ENCODE measurements around the gene GIPC2. TPM values are rescaled to one million over a fixed set of nuclear protein-coding genes. Genes with fewer than 3 reads are reported as not detected.

The GIPC2 gene
- total and polyA plus RNA-seq, 2 donors (not counting 3 experiments of a cell fraction or from before 2014, with no cell fraction given): 2.8 to 9.6 TPM

DNA sequence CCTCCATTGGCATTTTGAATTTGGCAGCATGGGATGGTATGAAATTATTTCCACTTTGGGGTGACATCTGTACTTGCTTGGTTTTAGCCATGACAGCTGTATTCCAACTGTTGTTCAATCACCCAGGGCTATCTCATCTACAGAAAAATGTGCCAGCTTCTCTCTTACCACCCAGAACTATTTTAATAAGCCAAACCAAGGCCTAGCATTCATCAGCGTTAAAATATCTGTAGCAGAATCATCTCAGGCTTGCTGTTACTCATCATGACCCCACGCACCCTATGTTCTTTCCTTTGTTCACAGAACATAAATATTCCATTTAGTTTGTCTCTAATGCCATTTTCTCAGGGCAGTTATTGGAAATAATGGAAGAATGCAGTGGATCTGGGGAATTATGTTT, 49.8 kb downstream of the GIPC2 start:
- peak; percentile 86 for DNase-seq (ENCODE audit: low read depth, low spot score)
- ChIA-PET CTCF (interaction anchor here (0.7 to 3.9 kb wide), 6 partner anchors 12 to 49 kb away, joined by 3 to 25 read pairs (median 10); partner anchors contain the start of gene GIPC2), POLR2A (interaction anchor here (0.6 to 3.8 kb wide), 3 partner anchors 10 to 91 kb away, joined by 3 to 35 read pairs (median 5); partner anchors contain the start of gene DNAJB4)
- Histone ChIP-seq H3K9ac (replicated peaks; ENCODE audit: extremely low read depth, insufficient read depth, low read length) (peak overlapping the region; percentile 70), H3K27ac (ENCODE audit: insufficient read depth, low read depth, low read length) (peak overlapping the region; percentile 91), H3K79me2 (ENCODE audit: control insufficient read depth, insufficient read depth, low read length) (no peaks in the 10 kb centered on the region), H3K36me3 (ENCODE audit: control insufficient read depth in 2 of 2, extremely low read depth in 1 of 2, insufficient read depth in 2 of 2, low read length in 2 of 2) (no peaks in the 10 kb centered on the region), H3K9me1 (replicated peaks; ENCODE audit: control insufficient read depth, extremely low read depth, insufficient read depth, low read length) (no peaks in the 10 kb centered on the region), H2AFZ (ENCODE audit: low read depth, low read length) (no peak overlapping the region), H4K20me1 (replicated peaks; ENCODE audit: control insufficient read depth, extremely low read depth, insufficient read depth, low read length) (no peaks in the 10 kb centered on the region), H3K9me3 (replicated peaks; ENCODE audit: control insufficient read depth, insufficient read depth, low read length) (no peaks in the 10 kb centered on the region), H3K4me2 (ENCODE audit: insufficient read depth, low read length) (peak overlapping the region; percentile 74), H3K27me3 (ENCODE audit: control insufficient read depth in 2 of 2, insufficient read depth in 2 of 2, low read length in 2 of 2) (no peaks in the 10 kb centered on the region), H3K4me3 (replicated peaks in 1 of 3; ENCODE audit: insufficient read depth in 1 of 3, low read depth in 1 of 3, low read length in 3 of 3) (no peak overlapping the region), H3K4me1 (ENCODE audit: control insufficient read depth, extremely low read depth, insufficient read depth, low read length) (peaks cover 46% of the 10 kb centered on the region)
- dilution Hi-C loops (cut with MboI; ENCODE audit: extremely low pct_ligation_motif_present, low sequenced_read_pairs) (no loop called here), intact Hi-C loops (cut with micrococcal nuclease) (no loop called here)
- BruUV-seq (replicated peaks): no TSS peak
- peak; percentile 44 for TF ChIP-seq POLR2AphosphoS5 (IDR thresholded peaks at IDR 0.05; ENCODE audit: insufficient read depth, low read depth, low read length)
- TF ChIP-seq, protein P1, sequence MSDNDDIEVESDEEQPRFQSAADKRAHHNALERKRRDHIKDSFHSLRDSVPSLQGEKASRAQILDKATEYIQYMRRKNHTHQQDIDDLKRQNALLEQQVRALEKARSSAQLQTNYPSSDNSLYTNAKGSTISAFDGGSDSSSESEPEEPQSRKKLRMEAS (IDR thresholded peaks at IDR 0.05; ENCODE audit: insufficient read depth, insufficient read length): no peak
- peak; percentile 84 for TF ChIP-seq GATA2 (IDR thresholded peaks at IDR 0.05; ENCODE audit: insufficient read depth, insufficient read length, low read depth, low read length)
- peak; percentile 54 for TF ChIP-seq JUN (IDR thresholded peaks at IDR 0.05; ENCODE audit: borderline replicate concordance, insufficient read depth, insufficient read length, low read depth)
- no peak for TF ChIP-seq CTCF (IDR thresholded peaks at IDR 0.05; ENCODE audit: extremely low read depth in 1 of 2, insufficient read depth in 1 of 2, low read depth in 1 of 2, low read length in 2 of 2)
- TF ChIP-seq MYC (IDR thresholded peaks at IDR 0.05; ENCODE audit: low read depth, low read length): no peak
- no peak for TF ChIP-seq POLR2A (IDR thresholded peaks at IDR 0.05; ENCODE audit: low read depth, low read length)
- no peak for TF ChIP-seq EZH2 (IDR thresholded peaks at IDR 0.05; ENCODE audit: borderline replicate concordance, low read depth, low read length, severe bottlenecking)
- peak; percentile 87 for TF ChIP-seq FOS (IDR thresholded peaks at IDR 0.05; ENCODE audit: borderline replicate concordance, insufficient read depth, low read length)
- FAIRE-seq: peak; percentile 37
